ENCODE results near the gene TCF19.
"Not testable (repeated sequence)": the region's sequence is repeated elsewhere in the genome, so short reads cannot be mapped to it uniquely, and the experiment has no call there.

The TCF19 gene

DNA sequence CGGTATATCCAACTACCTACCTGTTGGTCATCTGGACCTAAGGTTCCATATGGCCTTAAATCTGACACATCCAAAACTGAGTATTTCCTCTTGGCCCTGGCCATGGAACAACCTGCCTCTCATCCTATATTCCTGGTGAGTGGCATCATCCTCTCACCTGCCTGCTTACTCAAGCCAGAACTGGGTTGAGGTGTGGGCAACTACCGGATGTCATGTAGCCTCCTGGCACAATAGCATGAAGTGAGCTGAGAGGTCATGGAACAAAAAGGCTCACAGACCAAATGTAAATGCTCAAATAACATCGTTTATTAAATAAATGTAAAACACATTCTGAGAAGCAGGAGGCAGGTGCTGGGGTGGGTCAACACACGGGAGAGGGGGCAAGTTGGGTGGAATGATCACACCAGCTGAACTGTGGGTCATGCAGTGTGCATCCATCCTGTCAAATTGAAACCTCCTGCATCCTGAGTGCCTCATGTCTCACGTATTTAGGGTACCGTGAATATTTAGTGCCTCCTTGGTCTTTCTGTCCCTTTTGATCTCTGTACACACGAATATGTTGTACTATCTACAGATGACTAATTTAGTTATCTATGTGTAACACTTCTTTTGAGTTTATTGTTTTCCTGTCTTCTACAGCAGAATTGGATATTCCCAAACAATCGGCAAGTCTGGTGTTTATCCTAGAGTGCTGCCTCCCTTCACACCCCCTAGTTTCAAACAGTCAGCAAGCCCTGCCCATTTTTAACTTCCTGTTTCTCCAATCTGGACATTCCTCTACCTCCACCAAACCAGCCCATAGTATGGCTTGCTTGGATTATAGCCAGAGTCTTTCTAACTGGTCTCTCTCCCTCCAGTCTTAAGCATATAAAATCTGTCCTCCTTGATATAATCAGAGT is 20.0 kb downstream of the TCF19 start:
- in situ Hi-C loops (cut with MboI; ENCODE audit: low sequenced_read_pairs) = no loop called here

DNA sequence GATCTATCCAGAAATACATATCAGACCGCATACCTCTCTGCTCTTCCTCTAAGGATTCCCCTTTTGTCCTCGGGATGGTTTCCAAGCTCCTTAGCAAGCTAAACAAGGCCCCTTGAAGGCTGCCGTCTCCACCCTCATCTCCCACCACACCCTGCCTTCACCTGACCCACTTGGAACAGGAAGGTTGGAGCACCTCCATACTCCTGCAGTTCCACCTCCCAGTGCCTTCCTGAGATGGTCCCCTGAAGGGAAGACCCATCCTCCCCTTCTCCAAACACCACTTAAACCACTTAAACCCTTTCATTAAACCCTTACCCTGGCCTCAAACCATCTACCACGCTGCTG is 20.6 kb downstream of the TCF19 start:
- in situ Hi-C loops (cut with MboI; ENCODE audit: low sequenced_read_pairs) = no loop called here

DNA sequence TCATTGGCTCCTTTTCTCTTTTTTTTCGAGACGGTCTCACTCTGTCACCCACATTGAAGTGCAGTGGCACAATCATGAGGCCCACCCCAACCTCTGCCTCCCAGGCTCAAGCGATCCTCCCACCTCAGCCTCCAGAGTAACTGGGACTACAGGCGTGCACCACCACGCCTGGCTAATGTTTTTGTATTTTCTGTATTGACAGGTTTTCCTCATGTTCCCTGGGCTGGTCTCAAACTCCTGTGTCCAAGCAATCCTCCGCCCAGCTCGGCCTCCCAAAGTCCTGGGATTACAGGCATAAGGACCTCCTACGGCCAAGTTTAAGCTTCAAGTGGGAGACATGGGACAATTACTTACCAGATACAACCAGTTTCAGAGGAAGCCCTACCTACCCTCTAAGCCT is 21.5 kb downstream of the TCF19 start:
- in situ Hi-C loops (cut with MboI; ENCODE audit: low sequenced_read_pairs) = no loop called here

DNA sequence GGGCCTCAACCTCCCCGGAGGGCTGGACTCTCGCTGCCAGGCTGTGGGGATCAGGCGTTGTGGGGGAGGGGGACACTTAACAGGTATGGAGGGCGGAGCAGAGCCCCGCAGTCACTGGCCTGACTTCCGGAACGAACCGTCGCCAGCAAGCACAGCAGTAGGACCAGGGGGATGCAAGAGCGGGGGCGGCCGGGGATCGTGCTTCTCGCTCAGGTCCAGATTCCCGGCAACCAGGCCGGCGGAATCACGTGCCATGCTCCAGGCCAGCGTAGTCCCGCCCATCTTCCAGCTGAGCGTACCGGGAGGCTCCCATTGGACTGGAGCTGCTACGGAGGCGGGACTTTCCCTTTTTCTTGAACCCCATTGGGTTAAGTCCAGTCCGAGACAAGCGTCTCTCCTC is 22.1 kb downstream of the TCF19 start:
- in situ Hi-C loops (cut with MboI; ENCODE audit: low sequenced_read_pairs) = no loop called here

DNA sequence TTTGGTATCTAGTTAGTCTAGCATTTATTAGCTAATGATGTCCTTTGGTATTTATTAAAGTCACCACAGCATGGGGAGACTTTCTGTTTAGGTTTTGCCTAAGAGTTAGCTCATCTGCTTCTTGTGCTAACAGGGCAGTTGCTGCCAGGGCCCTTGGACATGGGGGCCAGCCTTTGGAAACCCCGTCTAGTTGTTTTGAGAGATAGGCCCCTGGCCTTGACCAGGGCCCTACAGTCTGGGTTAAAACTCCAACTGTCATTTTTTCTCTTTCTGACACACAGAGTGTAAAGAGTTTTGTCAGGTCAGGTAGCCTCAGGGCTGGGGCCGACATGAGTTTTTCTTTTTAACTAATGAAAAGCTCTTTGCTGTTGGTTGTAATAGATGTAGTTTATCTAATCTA is 24.9 kb downstream of the TCF19 start:
- in situ Hi-C loops (cut with MboI; ENCODE audit: low sequenced_read_pairs) = not testable (repeated sequence)

DNA sequence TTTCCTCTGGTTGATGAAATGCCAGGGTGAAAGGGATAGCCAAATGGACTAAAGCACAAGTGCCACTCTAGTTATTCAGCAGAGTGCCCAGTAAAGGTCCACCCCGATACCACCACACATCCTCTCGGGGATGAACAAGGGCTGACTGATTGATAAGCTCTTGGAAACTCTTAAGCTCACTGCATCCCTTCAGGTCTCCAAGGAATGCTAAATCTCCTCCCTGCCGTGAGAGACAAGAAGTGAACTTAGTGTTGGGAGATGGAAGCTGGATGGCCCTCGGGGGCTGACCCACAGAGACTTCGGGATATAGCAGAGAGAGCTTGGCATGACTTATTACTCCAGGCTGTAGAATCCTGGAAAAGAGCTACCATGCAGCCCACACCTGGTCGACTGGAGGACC is 25.5 kb downstream of the TCF19 start:
- in situ Hi-C loops (cut with MboI; ENCODE audit: low sequenced_read_pairs) = not testable (repeated sequence)

DNA sequence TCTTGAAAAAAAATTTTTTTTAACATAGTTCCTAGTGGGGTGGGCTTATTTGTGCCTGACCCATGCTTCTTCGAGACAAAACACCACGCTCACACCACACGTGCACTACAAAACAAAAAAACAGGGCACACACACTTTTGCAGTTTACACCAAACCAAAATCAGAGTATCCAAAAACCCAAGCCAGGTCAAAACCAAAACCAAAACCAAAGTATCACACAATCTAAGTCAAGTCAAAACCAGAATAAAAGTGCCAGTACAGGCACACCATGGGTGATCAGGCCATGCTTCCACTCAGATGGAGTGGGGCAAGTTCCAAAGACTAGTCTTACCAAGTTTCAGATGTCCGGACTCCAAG is 27.3 kb downstream of the TCF19 start:
- in situ Hi-C loops (cut with MboI; ENCODE audit: low sequenced_read_pairs) = loop anchor here (5.0 kb wide), 1 partner anchor 48 kb away; the partner anchor contains the start of gene PSORS1C2

DNA sequence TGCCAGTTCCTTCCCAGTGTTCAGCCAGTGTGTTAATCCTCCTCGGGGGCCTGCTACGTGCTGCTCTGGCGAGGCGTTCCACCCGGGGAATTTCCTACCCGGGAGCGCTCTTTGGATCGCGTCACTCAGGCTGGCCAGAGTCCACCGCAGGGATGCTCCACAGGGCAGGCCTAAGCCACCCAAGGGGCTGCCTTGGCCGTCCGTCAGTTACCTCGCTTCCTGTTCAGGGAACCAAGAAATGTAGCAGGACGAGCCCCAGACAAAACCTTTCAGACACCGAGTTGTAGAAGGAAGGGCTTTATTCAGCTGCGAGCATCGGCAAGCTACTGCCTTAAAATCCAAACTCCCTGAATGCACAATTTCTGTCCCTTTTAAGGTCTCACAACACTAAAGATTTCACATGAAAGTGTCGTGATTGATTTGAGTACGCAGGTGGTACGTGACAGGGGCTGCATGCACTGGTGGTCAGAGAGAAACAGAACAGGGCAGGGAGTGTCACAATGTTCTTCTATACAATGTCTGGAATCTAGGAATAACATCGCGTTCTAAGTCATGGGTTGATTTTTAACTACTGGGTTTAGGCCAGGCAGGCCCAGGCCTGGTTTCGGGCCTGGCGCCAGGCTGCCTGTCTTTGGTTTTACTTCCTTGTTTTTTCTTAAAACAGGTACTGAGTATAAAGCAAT is 27.8 kb downstream of the TCF19 start:
- in situ Hi-C loops (cut with MboI; ENCODE audit: low sequenced_read_pairs) = loop anchor here (5.0 kb wide), 1 partner anchor 49 kb away; the partner anchor contains the start of gene PSORS1C2

DNA sequence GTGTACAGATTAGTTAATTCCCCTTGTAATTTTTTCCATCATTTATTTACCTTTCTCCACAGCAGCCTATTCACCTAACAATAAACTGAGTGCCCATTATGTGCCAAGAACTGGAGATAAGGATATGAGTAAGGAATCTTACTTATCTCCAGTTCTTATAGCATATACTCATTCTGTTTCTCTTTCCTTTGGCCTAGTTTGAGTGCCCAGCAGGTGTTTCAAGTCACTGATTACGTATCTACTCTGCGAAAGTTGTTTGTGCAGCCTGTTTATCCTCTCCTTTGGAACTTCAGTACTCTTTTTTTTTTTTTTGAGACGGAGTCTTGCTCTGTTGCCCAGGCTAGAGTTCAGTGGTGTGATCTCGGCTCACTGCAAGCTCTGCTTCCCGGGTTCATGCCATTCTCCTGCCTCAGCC is 29.4 kb downstream of the TCF19 start:
- in situ Hi-C loops (cut with MboI; ENCODE audit: low sequenced_read_pairs) = loop anchor here (5.0 kb wide), 1 partner anchor 50 kb away; the partner anchor contains the start of gene PSORS1C2

DNA sequence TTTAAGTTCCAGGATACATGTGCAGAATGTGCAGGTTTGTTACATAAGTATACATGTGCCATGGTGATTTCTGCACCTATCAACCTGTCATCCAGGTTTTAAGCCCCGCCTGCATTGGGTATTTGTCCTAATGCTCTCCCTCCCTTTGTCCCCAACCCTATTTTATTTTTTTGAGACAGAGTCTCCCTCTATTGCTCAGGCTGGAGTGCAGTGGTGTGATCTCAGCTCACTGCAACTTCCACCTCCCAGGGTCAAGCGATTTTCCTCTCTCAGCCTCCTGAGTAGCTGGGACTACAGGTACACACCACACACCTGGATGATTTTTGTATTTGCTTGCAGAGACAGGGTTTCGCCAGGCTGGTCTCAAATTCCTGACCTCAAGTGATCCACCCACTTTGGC is 30.8 kb downstream of the TCF19 start:
- in situ Hi-C loops (cut with MboI; ENCODE audit: low sequenced_read_pairs) = loop anchor here (5.0 kb wide), 1 partner anchor 52 kb away; the partner anchor contains the start of gene PSORS1C2

DNA sequence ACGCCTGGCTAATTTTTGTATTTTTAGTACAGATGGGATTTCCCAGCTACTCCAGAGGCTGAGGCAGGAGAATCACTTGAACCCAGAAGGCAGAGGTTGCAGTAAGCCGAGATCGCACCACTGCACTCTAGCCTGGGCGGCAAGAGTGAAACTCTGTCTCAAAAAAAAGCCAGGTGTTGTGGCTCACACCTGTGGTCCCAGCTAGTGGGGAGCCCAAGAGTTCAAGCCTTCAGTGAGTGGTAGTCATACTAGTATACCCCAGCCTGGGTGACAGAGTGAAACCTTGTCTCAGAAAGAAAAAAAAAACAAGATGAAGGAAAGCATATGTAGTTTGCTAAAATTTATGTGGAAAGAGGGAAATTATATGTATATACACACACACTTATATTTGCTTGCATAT is 32.1 kb downstream of the TCF19 start:
- in situ Hi-C loops (cut with MboI; ENCODE audit: low sequenced_read_pairs) = no loop called here

DNA sequence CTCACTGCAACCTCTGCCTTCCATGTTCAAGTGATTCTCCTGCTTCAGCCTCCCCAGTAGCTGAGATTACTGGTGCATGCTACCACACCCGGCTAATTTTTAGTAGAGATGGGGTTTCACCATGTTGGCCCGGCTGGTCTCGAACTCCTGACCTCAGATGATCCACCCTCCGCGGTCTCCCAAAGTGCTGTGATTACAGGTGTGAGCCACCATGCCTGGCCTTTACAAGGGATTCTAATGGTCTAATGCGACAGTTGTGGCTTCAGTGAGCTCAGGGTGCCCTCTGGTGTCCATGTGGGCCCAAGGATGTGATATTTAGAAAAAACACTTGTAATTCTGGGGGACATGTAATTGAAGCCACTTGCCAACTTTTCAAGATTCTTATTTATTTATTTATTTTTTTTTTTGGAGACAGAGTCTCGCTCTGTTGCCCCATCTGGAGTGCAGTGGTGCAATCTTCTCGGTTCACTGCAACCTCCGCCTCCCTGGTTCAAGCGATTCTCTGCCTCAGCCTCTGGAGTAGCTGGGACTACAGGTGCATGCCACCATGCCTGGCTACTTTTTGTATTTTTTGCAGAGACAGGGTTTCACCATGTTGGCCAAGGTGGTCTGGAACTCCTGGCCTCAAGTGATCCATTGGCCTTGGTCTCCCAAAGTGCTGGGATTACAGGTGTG is 34.2 kb downstream of the TCF19 start:
- in situ Hi-C loops (cut with MboI; ENCODE audit: low sequenced_read_pairs) = not testable (repeated sequence)

DNA sequence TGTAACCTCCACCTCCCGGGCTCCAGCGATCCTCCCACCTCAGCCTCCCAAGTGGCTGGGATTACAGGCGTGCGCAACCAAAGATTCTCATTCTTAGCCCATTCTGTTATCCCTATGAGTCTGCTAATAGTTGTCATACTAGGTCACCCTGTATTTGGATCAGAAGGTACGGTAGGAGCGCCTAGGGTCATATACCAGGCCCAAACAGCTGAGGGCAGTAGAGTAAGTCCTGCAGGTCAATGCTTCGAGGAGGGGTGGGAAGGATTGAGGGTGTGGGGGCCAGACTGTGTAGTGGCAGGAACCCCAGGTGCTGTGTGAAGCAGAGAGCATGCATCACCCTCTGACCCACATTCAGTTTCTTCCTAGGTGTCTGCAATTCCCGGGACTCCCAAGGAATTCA is 34.8 kb downstream of the TCF19 start:
- in situ Hi-C loops (cut with MboI; ENCODE audit: low sequenced_read_pairs) = no loop called here

DNA sequence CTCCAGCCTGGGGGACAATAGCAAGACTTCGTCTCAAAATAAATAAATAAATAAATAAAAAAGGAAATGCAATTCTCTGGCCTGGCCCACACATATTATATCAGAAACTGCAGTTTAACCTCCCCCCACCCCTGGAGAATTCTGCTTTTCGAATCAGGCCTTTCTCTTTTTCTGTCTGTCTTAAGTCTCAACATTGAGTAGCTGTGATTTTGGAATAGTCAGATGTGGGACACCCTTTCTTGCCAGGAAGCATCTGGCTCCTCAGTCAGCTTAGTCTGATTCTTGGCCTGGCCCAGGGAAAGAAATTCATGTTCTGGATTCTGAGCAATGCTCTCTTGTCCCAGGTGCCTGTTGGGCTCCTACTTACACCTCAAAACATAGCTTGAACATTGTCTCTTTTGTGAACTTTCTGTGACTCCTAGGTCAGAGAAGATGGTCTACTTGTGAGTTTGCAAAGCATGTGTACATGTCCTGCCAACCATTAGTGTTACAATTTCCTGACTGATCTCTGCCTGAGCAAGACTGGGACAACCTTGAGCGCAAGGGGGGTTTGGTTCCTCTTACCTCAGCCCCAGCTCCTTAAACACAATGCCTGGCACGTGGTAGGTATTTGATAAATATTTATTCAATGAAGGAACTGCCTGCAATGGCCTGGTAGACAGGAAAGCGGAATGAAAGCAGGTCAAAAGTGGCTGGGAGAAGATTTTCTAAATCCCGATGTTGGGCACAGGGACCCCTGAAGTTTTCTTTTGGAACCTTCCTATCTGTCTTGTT is 35.9 kb downstream of the TCF19 start:
- in situ Hi-C loops (cut with MboI; ENCODE audit: low sequenced_read_pairs) = no loop called here

DNA sequence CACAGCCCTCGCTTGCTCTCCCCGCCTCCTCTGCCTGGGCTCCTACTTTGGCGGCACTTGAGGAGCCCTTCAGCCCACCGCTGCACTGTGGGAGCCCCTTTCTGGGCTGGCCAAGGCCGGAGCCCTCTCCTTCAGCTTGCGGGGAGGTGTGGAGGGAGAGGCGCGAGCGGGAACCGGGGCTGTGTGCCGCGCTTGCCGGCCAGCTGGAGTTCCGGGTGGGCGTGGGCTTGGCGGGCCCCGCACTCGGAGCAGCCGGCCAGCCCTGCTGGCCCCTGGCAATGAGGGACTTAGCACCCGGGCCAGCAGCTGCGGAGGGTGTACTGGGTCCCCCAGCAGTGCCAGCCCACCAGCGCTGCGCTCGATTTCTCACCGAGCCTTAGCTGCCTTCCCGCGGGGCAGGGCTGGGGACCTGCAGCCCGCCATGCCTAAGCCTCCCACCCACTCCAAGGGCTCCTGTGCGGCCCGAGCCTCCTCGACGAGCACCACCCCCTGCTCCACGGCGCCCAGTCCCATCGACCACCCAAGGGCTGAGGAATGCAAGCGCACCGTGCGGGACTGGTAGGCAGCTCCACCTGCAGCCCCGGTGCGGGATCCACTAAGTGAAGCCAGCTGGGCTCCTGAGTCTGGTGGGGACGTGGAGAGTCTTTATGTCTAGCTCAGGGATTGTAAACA is 37.1 kb downstream of the TCF19 start:
- in situ Hi-C loops (cut with MboI; ENCODE audit: low sequenced_read_pairs) = loop anchor here (5.0 kb wide), 1 partner anchor 172 kb away; no protein-coding TSS in a partner anchor

DNA sequence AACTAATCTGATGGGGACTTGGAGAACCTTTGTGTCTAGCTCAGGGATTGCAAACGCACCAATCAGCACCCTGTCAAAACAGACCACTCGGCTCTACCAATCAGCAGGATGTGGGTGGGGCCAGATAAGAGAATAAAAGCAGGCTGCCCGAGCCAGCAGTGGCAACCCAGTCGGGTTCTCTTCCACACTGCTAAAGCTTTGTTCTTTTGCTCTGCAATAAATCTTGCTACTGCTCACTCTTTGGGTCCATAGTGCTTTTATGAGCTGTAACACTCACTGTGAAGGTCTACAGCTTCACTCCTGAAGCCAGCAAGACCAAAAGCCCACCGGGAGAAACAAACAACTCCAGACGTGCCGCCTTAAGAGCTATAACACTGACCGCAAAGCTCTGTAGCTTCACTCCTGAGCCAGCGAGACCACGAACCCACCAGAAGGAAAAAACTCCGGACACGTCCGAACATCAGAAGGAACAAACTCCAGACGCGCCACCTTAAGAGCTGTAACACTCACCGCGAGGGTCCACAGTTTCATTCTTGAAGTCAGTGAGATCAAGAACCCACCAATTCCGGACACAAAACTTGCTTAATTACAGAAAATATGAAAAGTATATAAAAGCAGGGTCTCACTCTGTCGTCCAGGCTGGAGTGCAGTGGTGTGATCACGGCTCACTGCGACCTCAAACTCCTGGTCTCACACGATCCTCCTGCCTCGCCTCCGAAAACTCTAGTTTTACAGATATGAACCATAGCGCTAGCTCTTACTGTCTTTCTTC is 38.0 kb downstream of the TCF19 start:
- in situ Hi-C loops (cut with MboI; ENCODE audit: low sequenced_read_pairs) = loop anchor here (5.0 kb wide), 1 partner anchor 171 kb away; no protein-coding TSS in a partner anchor

DNA sequence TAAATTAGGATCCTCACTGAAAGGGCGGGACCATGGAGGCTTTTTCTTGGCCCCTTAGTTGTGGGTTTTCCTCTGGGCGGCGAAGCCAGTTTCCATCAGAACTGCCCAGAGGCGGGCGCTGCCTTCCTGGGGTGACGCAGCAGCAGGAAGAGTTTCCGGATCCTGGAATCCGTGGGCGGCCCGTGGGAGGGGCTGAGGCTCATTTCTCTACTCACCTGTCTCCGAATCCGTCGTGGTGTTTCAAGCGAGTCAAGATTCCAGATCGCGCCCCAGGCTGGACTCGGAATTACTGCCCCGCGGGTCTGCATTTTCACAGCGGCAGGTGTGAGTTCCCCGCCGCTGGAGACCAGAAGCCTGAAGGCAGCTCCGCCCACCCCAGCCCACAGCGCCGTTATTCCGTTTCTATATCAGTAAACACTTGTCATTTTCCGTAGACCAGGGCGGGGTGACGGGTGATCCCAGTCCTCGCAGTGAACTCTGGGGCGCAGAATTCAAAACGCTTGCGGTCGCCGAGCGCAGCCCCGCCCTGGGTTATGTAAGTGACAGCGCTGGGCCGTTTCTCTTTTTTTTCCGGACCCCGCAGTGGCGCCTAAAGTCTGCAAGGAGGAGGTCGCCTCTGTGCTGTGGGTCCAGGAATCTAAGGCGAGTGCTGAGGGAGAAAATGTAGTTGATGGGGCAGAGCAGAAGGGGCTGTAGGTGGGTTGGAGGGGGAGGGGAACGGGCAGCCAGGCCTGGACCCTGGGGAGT is 39.3 kb downstream of the TCF19 start:
- in situ Hi-C loops (cut with MboI; ENCODE audit: low sequenced_read_pairs) = loop anchor here (5.0 kb wide), 1 partner anchor 170 kb away; no protein-coding TSS in a partner anchor

DNA sequence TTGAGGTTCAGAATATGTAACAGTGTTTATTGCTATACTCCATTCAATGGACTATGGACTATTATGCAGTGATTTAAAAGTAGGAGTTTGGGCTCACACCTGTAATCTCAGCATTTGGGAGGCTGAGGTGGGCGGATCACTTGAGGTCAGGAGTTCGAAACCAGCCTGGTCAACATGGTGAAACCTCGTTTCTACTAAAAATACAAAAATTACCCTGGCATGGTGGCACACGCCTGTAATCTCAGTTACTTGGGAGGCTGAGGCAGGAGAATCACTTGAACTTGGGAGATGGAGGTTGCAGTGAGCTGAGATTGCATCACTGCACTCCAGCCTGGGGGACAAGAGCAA is 40.7 kb downstream of the TCF19 start:
- in situ Hi-C loops (cut with MboI; ENCODE audit: low sequenced_read_pairs) = loop anchor here (5.0 kb wide), 1 partner anchor 168 kb away; no protein-coding TSS in a partner anchor

All from HL-60/S4 (cell line).